ENCODE results near the gene HLF. TPM values are rescaled to one million over a fixed set of nuclear protein-coding genes. Genes with fewer than 3 reads are reported as not detected.

HLF gene
- total RNA-seq, 1 experiment from 2014 or later, result 3.2 TPM

DNA sequence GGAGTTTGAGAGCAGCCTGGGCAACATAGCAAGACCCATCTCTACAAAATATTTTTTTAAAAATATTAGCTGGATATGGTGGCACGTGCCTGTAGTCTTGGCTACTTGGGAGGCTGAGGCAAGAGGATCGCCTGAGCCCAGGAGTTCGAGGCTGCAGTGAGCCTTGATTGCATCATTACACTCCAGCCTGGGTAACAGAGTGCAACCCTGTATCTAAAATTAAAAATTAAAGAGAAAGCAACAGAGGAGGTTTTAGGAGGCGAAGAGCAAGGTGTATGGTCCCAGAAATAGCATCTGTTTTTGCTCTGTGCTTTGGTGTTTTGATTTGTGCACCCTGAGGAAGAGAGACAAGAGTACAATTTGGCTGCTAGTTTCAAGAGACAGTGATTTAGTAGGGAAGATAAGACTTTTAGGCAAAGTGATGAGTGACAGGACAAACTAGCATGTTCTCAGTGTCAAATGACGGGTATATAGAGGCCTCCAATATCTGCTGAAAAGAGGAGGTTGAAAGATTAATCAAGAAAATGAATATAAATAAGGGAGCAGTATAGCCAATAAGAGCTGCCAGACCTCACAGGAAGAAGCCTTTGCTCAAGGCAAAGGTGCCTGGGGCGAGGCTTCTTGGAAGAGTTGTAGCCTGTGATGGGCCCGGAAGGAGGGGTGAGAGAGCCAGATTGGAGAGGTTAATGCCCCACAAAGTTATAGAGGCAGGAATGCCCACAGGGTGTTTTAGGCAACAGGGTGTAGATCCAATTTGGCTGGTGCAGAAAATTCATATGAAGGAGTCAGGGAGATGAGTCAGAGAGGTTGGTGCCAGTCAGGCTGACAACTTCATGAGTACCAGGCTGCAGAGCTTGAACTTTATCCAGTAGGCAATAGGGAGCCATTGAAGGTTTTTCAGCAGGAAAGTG is 11.4 kb downstream of the HLF start:
- no TSS peak for BruUV-seq (replicated peaks)
- Histone ChIP-seq H3K27me3 (replicated peaks; ENCODE audit: insufficient read depth, low read depth, low read length, poor library complexity) (no peaks in the 10 kb centered on the region), H3K4me3 (ENCODE audit: low read depth, low read length, poor library complexity, severe bottlenecking) (no peak overlapping the region), H3K4me1 (ENCODE audit: insufficient read depth, low read length, poor library complexity, severe bottlenecking) (peaks cover 25% of the 10 kb centered on the region), H3K9me3 (ENCODE audit: low read depth, low read length, poor library complexity, severe bottlenecking) (no peaks in the 10 kb centered on the region), H3K36me3 (ENCODE audit: insufficient read depth, low read length, poor library complexity, severe bottlenecking) (no peaks in the 10 kb centered on the region), H3K27ac (ENCODE audit: low read depth, low read length, poor library complexity, severe bottlenecking) (no peak overlapping the region)
- ChIA-PET POLR2A (ENCODE audit: low non-redundant PET) (no interaction called here), CTCF (interaction anchor here (0.6 kb wide), 1 partner anchor 488 kb away, joined by 8 read pairs; no protein-coding TSS in a partner anchor)
- no peak for TF ChIP-seq EZH2 (IDR thresholded peaks at IDR 0.05; ENCODE audit: borderline replicate concordance, low read depth, low read length, poor library complexity, severe bottlenecking)
- TF ChIP-seq, protein P1, sequence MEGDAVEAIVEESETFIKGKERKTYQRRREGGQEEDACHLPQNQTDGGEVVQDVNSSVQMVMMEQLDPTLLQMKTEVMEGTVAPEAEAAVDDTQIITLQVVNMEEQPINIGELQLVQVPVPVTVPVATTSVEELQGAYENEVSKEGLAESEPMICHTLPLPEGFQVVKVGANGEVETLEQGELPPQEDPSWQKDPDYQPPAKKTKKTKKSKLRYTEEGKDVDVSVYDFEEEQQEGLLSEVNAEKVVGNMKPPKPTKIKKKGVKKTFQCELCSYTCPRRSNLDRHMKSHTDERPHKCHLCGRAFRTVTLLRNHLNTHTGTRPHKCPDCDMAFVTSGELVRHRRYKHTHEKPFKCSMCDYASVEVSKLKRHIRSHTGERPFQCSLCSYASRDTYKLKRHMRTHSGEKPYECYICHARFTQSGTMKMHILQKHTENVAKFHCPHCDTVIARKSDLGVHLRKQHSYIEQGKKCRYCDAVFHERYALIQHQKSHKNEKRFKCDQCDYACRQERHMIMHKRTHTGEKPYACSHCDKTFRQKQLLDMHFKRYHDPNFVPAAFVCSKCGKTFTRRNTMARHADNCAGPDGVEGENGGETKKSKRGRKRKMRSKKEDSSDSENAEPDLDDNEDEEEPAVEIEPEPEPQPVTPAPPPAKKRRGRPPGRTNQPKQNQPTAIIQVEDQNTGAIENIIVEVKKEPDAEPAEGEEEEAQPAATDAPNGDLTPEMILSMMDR (conservative IDR thresholded peaks at IDR 0.05; ENCODE audit: low read depth, low read length), result no peak
- intact Hi-C loops (cut with micrococcal nuclease; ENCODE audit: unreplicated experiment), result no loop called here
- DNase-seq (ENCODE audit: low spot score), result peak; percentile 26

GRCh38 chr17:55278173-55278961 is 13.6 kb downstream of the HLF start:
- no peaks in the 10 kb centered on the region for H3K36me3 ChIP-seq (ENCODE audit: insufficient read depth, low read length, poor library complexity, severe bottlenecking)
- H3K4me1 ChIP-seq (ENCODE audit: insufficient read depth, low read length, poor library complexity, severe bottlenecking), result peaks cover 22% of the 10 kb centered on the region
- TF ChIP-seq, protein P1 (conservative IDR thresholded peaks at IDR 0.05; ENCODE audit: low read depth, low read length), result no peak
- TF ChIP-seq EZH2 (IDR thresholded peaks at IDR 0.05; ENCODE audit: borderline replicate concordance, low read depth, low read length, poor library complexity, severe bottlenecking), result no peak
- ChIA-PET CTCF (no interaction called here), POLR2A (ENCODE audit: low non-redundant PET) (no interaction called here)
- intact Hi-C loops (cut with micrococcal nuclease; ENCODE audit: unreplicated experiment), result no loop called here
- BruUV-seq (replicated peaks), result no TSS peak
- no peak for DNase-seq (ENCODE audit: low spot score)
- no peak overlapping the region for H3K27ac ChIP-seq (ENCODE audit: low read depth, low read length, poor library complexity, severe bottlenecking)
- no peak overlapping the region for H3K4me3 ChIP-seq (ENCODE audit: low read depth, low read length, poor library complexity, severe bottlenecking)
- no peaks in the 10 kb centered on the region for H3K27me3 ChIP-seq (replicated peaks; ENCODE audit: insufficient read depth, low read depth, low read length, poor library complexity)
- no peaks in the 10 kb centered on the region for H3K9me3 ChIP-seq (ENCODE audit: low read depth, low read length, poor library complexity, severe bottlenecking)

- H3K36me3 ChIP-seq (ENCODE audit: insufficient read depth, low read length, poor library complexity, severe bottlenecking), result no peaks in the 10 kb centered on the region
- TF ChIP-seq EZH2 (IDR thresholded peaks at IDR 0.05; ENCODE audit: borderline replicate concordance, low read depth, low read length, poor library complexity, severe bottlenecking), result no peak
- TF ChIP-seq, protein P1 (conservative IDR thresholded peaks at IDR 0.05; ENCODE audit: low read depth, low read length), result no peak
- H3K27ac ChIP-seq (ENCODE audit: low read depth, low read length, poor library complexity, severe bottlenecking), result no peak overlapping the region
- no TSS peak for BruUV-seq (replicated peaks)
- H3K4me3 ChIP-seq (ENCODE audit: low read depth, low read length, poor library complexity, severe bottlenecking), result no peak overlapping the region
- peaks cover 15% of the 10 kb centered on the region for H3K4me1 ChIP-seq (ENCODE audit: insufficient read depth, low read length, poor library complexity, severe bottlenecking)
- H3K9me3 ChIP-seq (ENCODE audit: low read depth, low read length, poor library complexity, severe bottlenecking), result no peaks in the 10 kb centered on the region
- DNase-seq (ENCODE audit: low spot score), result no peak
- ChIA-PET CTCF (no interaction called here), POLR2A (ENCODE audit: low non-redundant PET) (no interaction called here)
- intact Hi-C loops (cut with micrococcal nuclease; ENCODE audit: unreplicated experiment), result no loop called here
- no peaks in the 10 kb centered on the region for H3K27me3 ChIP-seq (replicated peaks; ENCODE audit: insufficient read depth, low read depth, low read length, poor library complexity)
These were observed 14.4 kb downstream of the HLF start for GRCh38 chr17:55279203-55279602.

All from A673 (cell line).